IMR-90 (cell line): Measurements from ENCODE around the gene CASK.

Experiments used
- CHD1 ChIP-seq: IDR thresholded peaks from 2 replicates; pipeline ENCODE4 v1.6.1; 2012; ENCODE audit warnings: low read depth, low read length, improper control_type of control experiment
- CTCF ChIP-seq: conservative IDR thresholded peaks from 2 replicates; pipeline ENCODE4 v1.5.1; 2012; ENCODE audit warnings: mild to moderate bottlenecking, low read depth, low read length, improper control_type of control experiment
- FOS ChIP-seq: fragments of 150-350 bp; IDR thresholded peaks from 2 replicates; pipeline ENCODE4 v1.6.1; 2016; ENCODE audit warnings: low read depth, low read length
- MAFK ChIP-seq: IDR thresholded peaks from 2 replicates; pipeline ENCODE4 v1.6.1; 2012; ENCODE audit warnings: low read depth, low read length, improper control_type of control experiment
- POLR2A ChIP-seq: IDR thresholded peaks from 2 replicates; pipeline ENCODE4 v1.6.1; 2012; ENCODE audit warnings: mild to moderate bottlenecking, low read depth, low read length
- RAD21 ChIP-seq: IDR thresholded peaks from 2 replicates; pipeline ENCODE4 v1.6.1; 2012; ENCODE audit warnings: low read length, improper control_type of control experiment
- RFX5 ChIP-seq: IDR thresholded peaks from 2 replicates; pipeline ENCODE4 v1.8.0; 2012; ENCODE audit warnings: low read depth, mild to moderate bottlenecking, low read length, moderate library complexity
- SMC3 ChIP-seq: fragments of 150-350 bp; IDR thresholded peaks from 2 replicates; pipeline ENCODE4 v1.6.1; 2016; ENCODE audit warnings: low read depth, mild to moderate bottlenecking, antibody characterized with exemption, low read length, moderate library complexity
- USF2 ChIP-seq: fragments of 150-350 bp; IDR thresholded peaks from 2 replicates; pipeline ENCODE4 v1.6.1; 2017; ENCODE audit warnings: mild to moderate bottlenecking, antibody characterized with exemption, low read length, low read depth

GRCh38 chrX:41515376-41515775, 408.0 kb downstream of the CASK start:
- TF ChIP-seq POLR2A: no peak
- no peak for TF ChIP-seq CTCF
- no peak for TF ChIP-seq FOS
- no peak for TF ChIP-seq USF2
- TF ChIP-seq CHD1: no peak
- TF ChIP-seq SMC3: no peak
- TF ChIP-seq RAD21: no peak
- TF ChIP-seq RFX5: no peak
- TF ChIP-seq MAFK: no peak
